Stimulated activated CD8-positive, alpha-beta memory T cell treated with anti-CD3 and anti-CD28 coated beads, Interleukin-15, amount 100 ng/mL, for 24 hours (primary cell): ENCODE data around the gene POM121.
"Not testable (repeated sequence)": the region's sequence is repeated elsewhere in the genome, so short reads cannot be mapped to it uniquely, and the experiment has no call there.

ENCODE experiments used
- DNase-seq: peaks from one replicate; pipeline ENCODE4 v3.0.0-alpha.2; 2020; ENCODE audit warnings: low read depth

Gene POM121

DNA sequence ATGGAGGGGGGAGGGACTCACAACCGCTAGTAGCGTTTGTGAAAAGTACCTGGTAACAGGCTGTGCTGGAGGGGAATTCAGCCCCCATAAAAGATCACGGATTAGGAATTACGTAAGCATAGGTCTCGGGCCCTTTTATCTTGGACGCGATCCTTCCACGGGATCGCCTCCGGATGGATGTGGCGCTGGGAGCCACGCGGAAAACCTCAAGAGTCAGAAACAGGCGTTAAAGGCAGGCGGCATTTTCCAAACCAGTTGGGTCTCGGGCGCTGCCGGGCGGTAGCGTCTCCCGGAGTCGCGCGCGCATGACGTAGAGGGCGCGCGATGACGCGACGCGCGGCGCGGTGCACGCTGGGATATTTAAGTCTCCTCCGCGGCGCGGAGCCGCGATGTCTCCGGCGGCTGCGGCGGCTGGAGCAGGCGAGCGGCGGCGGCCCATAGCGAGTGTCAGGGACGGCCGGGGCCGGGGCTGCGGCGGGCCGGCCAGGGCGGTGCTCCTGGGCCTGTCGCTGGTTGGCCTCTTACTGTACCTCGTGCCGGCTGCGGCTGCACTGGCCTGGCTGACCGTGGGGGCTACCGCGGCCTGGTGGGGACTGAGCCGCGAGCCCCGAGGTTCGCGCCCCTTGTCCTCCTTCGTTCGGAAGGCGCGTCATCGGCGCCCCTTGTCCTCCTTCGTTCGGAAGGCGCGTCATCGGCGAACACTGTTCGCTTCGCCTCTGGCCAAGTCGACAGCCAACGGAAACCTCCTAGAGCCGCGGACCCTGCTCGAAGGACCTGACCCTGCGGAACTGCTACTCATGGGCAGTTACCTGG lies at the start of gene POM121:
Gene POM121, plus strand, starts transcription at position 363 of the 813 bp plus-strand sequence. Its CDS starts 27 bp downstream, at position 390.
- peak; percentile 76 for DNase-seq

DNA sequence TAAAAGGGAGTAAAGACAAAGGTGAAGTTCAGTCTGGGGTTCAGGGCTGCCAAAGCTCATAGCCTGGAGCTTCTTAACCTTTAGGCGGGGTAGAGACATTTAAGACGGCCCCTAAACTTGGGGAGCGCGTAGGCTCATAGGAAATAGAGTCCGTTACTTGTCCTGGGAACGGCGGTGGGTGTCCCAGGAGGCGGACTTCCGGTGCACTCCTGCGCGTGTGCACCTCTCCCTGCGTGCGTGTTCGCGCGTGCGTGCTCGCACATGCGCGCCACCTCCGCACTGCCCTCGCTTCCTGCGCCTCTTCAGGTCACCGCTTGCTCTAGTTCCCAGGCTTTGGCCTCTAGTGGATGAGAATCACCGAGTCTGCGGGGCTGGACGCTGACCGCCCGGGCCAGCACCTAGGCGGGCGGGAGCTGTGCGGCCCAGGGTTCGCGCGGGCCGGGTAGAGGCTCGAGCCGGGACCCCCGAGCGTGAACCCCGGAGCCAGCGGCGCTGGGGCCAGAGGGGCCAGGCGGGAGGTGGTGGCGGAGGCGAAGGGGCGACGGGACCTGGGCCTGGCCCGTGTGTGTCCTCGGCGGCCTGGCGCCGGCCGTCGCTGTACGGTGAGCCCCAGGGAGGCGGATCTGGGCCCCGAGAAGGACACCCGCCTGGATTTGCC lies 45.7 kb upstream of the POM121 start:
- peak; percentile 46 for DNase-seq

DNA sequence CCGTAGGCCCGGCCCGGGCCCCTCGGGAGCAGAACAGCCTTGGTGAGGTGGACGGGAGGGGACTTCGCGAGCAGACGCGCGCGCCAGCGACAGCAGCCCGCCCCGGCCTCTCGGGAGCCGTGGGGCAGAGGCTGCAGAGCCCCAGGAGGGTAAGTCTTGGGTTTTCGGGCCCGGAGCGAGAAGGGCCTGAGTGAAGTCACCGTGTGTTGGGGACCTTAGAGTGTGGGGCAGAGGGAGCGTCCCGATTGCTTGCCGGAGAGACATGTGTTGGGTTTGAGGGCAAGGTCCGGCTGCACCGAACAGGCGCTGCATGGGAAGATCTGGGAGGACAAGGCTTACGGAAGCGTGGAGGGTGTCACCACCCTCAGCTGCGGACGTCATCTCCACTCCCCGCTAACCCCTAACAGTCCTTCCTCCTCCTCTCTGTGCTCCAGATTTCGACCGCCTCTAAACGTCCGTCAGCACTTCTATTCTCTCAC lies 45.1 kb upstream of the POM121 start:
- DNase-seq = peak; percentile 11

DNA sequence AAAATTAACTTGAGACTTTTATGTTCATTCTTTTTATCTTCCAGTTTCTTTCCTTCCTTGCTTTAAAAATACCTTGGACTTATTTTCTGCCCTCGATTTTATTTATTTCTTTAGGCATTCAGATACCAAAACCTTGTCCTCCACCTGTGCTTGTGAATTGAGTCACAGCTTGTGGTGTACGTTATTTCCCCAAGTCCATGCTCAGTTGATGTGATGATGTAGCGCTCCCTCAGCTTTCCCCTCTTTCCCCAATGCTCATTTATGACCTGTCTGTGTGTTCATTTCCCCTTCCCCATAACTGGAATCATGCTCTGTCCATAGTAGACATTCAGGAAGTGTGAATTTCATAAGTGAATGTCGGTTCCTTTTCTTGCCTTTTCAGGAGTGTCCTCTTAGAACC lies 33.1 kb upstream of the POM121 start:
- DNase-seq = not testable (repeated sequence)

DNA sequence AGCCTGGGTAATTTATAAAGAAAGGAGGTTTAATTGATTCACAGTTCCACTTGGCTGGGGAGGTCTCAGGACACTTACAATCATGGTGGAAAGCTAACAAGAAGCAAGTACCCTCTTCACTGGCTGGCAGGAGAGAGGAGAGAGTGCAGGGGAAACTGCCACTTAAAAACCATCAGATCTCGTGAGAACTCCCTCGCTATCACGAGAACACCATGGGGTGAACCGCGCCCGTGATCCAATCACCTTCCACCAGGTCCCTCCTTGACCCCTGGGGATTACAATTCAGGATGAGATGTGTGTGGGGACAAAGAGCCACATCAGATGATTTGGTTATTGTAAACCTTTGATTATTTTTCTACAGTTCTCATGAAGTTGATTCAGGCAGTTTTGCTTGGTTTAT lies 20.2 kb upstream of the POM121 start:
- DNase-seq = not testable (repeated sequence)

DNA sequence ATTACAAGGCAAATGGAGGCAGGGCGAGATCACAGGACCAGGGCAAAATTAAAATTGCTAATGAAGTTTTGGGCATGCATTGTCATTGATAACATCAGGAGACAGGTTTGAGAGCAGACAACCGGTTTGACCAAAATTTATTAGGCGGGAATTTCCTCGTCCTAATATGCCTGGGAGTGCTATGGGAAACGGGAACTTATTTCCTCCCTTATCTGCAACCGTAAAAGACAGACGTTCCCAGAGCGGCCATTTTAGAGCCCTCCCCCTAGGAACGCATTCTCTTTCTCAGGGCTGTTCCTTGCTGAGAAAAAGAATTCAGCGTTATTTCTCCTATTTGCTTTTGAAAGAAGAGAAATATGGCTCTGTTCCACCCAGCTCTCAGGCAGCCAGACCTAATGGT lies 16.5 kb upstream of the POM121 start:
- not testable (repeated sequence) for DNase-seq

DNA sequence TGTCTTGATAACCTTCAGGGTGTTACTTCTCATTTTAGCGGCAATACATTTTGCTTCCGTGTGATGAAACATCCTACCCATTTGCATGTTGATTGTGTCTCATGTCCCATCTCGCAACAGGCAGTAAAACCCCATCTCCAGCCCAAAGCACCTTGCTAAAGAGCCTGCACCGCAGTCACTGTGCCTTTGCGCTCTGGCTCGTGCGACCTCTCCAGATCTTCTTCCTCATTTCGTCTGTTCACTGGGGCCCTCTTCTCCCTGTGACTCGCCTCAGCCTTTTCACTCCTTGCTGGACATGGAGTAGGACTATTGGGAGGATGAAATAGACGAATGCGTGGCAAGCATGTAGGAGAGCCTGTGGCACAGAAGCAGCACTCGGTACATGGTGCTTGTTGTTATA lies 13.5 kb upstream of the POM121 start:
- not testable (repeated sequence) for DNase-seq

DNA sequence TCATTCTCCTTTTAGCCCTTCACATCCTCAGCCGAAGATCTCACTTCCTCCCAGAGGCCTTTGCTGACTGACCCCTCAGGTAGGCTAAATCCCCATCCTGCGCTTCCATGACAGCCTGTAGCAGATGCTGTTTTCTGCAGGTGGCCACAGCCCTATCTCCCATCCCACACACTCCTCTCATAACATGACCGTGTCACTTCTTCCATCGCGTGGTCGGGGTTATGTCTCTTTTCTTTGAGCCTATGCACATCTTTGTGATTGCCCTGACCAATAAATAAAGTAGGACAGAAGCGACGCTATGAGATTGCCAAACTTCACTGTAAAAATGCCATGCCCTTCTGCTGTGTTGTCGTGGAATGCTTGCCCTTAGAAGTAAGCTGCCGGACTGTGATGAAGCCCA lies 11.1 kb upstream of the POM121 start:
- not testable (repeated sequence) for DNase-seq

DNA sequence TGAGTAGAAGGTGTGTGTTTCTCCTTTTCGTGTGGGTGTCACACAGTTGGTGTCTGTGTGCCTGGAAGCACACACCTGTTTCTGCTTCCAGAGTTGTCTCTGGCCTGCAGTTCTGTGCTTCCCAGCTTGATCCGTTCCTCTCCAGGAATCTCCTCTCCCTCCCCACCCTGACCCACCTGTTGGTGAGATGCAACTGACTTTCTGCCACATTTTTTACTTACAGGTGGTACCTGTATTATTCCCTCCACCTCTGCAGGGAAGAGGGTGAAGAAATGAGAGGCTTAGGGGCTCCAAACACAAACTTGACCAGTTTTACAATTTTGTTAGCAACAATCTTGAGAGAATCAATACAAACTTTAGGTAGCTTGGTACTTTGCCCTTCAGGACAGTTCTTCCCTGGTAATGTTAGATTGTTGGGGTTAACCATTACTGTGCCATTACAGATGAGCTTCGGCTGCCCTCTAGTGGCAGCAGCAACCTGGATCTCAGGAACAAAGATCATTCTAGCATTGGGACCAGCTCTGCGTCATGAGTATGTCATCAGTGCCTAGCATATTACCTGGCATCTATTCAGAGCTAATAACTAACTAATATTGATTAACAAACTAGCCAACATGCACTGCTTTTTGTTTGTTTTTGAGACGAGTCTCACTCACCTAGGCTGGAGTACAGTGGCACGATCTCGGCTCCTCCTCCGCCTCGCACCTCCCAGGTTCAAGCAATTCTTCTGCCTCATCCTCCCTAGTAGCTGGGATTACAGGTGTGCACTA lies 10.0 kb upstream of the POM121 start:
- not testable (repeated sequence) for DNase-seq

DNA sequence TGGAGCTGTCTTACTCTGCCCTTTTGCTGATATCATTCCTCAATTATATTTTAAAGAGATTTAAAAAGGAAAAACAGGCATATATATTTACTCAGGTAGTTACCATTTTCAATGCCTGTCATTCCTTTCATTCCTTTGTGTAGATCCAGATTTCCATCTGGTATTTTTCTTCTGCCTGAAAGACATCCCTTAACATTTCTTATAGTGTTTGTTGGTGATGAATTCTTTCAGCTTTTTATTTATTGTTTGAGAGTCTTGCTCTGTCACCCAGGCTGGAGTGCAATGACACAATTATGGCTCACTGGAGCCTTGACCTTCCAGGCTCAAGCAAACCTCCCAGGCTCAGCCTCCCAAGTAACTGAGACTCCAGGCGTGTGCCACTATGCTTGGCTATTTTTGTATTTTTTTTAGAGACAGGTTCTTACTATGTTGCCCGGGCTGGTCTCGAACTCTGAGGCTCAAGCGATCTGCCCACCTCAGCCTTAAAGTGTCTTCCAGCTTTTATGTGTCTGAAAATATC lies 5.6 kb upstream of the POM121 start:
- DNase-seq = no peak

DNA sequence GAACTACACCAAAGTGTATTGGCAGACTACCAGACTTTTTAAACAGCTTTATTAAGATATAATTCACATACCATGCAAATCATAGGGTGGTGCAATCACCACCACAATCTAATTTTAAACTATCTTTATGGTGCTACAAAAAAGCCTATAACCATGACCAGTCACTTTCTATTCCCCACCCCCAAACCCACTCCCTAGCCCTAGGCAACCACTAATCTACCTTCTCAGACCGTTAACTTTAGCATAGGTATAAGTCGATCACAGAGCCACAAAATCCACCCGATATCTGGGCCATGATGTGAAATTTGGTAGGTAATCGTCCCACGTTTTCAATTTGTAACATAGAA lies 536 bp upstream of the POM121 start:
- DNase-seq = no peak

DNA sequence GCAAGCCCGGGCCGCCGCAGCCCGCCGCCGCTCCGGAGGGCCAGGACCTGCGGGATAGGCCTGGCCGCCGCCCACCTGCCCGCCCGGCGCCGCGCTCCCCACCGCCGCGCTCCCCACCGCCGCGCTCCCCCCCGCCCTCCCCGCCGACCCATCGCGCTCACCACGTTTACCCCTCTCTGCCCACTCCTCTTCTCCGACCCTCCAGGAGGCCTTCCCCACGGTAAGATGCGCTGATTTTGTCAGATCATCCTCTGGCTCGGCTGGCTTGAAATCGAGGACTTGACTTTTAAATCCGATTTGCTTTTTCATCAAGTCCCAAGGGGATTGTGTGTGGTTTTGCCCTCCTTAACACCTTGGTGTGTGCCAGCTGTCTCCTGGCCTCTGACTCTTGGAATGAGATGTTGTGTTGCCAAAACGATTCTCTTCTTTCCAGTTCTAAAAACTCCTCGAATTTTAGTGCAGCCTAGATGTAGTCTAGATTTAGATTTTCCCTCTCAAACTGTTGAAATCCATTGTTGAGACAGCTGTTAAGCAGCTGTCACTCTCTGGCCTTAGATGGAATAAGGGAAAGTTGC lies 738 bp downstream of the POM121 start:
- DNase-seq = no peak

DNA sequence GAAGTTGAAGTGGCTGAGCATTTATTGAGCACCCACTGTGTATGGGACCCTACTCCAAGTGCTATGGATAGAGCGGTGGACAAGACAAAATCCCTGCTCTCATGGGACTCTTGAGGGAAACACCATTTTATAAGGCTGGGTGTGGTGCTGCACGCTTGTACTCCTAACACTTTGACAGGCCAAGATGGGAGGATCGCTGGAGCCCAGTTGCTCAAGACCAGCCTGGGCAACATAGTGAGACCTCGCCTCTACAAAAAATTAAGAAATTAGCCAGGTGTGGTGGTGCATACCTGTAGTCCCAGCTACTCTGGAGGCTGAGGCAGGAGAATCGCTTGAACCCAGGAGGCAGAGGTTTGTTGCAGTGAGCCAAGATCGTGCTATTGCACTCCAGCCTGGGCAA lies 2.9 kb downstream of the POM121 start:
- DNase-seq = not testable (repeated sequence)

DNA sequence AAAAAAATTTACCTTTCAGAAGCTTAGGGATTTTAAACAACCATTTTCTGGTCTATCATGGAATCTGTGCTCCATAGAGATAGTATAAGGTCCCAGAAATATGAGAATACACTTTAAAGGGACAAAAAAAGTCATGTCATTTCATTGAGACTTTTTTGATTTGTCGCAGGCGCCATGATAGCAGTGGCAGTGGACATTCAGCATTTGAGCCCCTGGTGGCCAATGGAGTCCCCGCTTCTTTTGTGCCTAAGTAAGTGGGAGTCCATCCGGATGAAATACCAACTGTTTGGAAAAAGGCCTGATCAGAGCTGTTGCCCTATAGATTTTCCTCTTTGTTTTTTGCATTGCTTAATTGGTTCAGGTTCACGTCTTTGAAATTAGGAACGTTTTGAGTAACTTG lies 3.3 kb downstream of the POM121 start:
- DNase-seq = not testable (repeated sequence)

DNA sequence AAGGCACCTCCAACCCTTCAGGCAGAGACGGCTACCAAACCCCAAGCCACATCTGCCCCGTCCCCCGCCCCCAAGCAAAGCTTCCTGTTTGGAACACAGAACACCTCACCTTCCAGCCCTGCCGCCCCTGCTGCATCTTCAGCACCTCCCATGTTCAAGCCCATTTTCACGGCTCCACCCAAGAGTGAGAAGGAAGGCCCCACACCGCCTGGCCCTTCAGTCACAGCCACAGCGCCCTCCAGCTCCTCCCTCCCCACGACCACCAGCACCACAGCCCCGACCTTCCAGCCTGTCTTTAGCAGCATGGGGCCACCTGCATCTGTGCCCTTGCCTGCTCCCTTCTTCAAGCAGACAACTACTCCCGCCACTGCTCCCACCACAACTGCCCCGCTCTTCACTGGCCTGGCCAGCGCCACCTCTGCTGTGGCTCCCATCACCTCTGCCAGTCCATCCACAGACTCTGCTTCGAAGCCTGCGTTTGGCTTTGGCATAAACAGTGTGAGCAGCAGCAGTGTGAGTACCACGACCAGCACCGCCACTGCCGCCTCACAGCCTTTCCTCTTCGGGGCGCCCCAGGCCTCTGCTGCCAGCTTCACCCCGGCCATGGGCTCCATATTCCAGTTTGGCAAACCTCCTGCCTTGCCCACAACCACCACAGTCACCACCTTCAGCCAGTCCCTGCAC lies 17.3 kb downstream of the POM121 start:
- DNase-seq = not testable (repeated sequence)

DNA sequence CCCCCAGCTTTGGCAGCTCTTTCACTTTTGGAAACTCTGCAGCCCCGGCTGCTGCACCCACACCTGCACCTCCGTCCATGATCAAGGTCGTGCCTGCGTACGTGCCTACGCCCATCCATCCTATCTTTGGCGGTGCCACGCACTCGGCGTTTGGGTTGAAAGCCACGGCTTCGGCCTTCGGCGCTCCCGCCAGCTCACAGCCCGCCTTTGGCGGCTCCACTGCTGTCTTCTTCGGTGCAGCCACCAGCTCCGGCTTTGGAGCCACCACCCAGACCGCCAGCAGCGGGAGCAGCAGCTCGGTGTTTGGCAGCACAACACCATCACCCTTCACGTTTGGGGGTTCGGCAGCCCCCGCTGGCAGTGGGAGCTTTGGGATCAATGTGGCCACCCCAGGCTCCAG lies 18.1 kb downstream of the POM121 start:
- not testable (repeated sequence) for DNase-seq

DNA sequence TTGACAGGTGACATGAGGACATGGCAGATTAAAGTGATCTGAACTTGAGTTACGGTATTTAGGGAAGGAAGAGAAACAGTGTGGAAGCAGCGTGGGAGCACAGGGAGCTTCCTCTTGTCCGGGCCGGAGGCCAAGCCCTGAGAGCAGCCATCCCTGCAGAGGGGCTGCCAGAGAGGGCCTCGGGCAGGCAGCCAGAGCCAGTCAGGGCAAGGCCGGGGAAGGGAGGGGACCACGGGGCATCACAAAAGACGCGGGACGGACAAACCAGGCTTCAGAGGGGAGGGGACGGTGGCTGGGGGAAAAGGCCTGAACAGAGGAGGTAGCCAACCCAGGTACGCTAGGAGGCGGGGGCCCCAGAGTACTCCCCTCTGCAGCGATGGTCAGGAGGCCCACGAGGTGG lies 20.0 kb downstream of the POM121 start:
- DNase-seq = not testable (repeated sequence)

DNA sequence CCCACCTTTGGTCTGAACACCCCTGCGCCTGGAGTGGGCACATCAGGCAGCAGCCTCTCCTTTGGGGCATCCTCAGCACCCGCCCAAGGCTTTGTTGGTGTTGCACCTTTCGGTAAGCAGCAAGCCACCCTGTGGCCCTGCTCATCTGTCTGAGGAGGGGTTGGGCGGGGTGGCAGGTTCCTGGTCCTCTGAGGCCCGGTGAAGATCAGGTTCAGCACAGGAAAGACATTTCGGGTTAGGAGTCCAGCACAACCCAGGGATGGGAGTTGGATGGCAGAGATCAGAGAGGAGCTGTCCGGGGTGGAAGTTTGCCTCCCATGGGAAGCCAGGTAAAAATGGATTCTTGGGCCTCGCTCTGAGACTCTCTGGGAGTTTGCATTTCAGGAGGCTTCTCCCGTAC lies 20.7 kb downstream of the POM121 start:
- not testable (repeated sequence) for DNase-seq

DNA sequence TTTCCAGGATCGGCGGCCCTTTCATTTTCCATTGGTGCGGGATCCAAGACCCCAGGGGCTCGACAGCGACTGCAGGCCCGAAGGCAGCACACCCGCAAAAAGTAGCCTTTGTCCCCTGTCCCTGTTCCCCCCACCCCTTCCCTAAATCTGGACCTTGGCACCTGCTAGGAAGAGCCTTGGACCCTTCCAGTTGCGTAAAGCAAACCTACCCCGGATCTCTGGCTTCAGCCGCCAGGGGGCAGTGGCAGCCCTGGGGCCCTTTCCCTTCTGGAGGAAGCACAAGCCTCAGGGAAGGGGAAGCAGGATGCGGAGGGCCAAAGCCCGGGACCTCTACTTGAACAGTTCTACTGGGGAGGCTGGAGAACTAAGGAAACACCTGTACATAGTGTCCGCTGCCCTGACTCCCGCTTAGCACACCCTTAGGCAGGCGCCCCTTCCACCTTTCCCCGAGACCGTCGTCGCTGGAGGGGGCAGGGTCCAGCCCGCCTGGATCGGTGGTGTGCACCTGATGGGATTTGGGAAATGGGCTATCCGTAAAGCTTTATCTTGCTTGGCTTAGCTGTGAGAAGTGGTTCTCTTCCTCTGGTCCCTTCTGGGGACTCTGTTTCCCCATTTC lies 21.3 kb downstream of the POM121 start:
- DNase-seq = not testable (repeated sequence)

DNA sequence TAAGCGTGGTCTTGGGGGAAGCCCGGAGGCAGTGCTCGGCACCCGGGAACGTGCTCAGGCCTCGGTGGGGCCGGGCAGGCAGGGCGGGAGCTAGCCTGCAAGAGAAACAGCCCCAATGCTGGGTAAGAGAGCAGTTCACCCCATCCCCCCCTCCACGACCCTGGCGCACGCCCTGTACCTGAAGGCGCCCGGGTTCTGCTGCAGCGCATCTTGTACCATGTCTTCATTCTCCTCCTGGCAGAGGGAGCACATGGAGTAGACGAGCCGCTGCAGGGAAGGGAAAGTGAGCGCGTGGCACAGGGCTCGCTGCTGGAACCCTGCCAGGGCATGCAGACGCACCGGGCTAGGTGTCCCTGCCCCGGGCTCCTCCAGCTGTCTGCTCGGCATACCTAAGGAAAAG lies 23.8 kb downstream of the POM121 start:
- DNase-seq = not testable (repeated sequence)

DNA sequence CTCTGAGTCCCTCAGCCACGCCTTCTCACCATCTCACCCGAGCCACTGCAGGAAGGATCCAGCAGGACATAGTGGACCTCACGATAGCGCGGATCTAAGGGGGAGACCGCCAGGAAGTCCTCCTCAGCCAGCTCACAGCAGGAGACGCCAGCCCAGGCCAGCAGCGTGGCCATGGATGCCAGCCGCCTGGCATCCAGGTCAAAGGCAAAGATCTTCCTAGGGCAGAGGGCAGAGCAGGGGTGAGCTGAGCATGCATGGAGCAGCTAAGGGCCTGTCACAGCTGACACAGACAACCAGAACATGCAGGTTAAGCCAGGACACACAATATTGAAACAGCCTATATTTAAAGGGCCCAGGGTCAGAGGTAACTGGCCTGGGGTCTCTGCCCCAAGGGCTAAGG lies 24.4 kb downstream of the POM121 start:
- DNase-seq = not testable (repeated sequence)
